AG04449 (cell line): ENCODE measurements around the gene TRIO.
A peak's percentile ranks its signal among the peaks of the same experiment; 100 is the strongest.

ENCODE experiments used
- CTCF ChIA-PET: fragments of 350-600 bp; formaldehyde crosslinking; extraction: SDS; loops from one replicate; lab custom pipeline; 2021; ENCODE audit warnings: antibody characterized with exemption; lab: Yijun Ruan, JAX
- POLR2A ChIA-PET: fragments of 400-600, 350-600 bp; formaldehyde crosslinking; extraction: SDS; loops from one replicate; lab custom pipeline; 2020; ENCODE audit warnings: antibody characterized with exemption, inconsistent platforms; lab: Yijun Ruan, JAX
- DNase-seq: peaks from one replicate; pipeline ENCODE4 v3.0.0-alpha.2; 2010; ENCODE audit warnings: low read depth, low spot score
- H3K4me3 ChIP-seq: 2 replicates; pipeline ENCODE4 v1.5.1; 2011; ENCODE audit warnings: low read depth, mild to moderate bottlenecking, control low read depth, low read length
- TF ChIP-seq, protein P1 (sequence below): IDR thresholded peaks from one replicate; pipeline ENCODE4 v1.5.1; 2011; ENCODE audit warnings: mild to moderate bottlenecking, moderate library complexity, low read length, control low read depth, inconsistent platforms; ENCODE audit not compliant: insufficient read depth; ENCODE audit errors: missing control alignments

The TRIO gene

DNA sequence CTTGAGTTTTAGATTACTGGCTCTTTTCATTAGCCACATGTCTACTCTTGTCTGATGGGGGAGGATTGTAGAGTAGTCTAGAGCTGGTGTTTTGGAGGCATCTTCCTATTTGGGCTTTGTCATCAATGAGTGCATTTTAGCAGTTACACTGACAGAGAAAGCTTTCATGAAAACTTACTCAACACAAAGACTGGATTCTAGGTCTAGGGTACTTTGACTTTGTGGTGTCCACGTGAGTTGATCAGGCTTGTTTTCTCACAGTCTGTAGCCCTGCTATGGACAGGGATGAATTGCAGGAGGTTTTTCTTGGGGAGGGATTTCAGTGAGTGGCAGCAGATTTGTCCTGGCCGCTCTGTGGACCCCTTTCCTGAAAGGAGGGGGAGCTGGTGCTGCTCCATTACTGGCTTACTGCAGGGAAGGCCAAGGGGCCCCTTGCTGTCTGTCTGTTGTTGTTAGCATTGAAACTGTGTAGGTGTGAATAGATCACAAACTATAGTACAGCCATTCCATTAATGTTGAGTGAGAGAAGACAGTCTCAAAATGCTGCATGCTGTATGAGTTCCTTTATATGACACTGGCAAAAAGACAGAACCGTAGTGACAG lies 6.6 kb downstream of the TRIO start:
- TF ChIP-seq, protein P1, sequence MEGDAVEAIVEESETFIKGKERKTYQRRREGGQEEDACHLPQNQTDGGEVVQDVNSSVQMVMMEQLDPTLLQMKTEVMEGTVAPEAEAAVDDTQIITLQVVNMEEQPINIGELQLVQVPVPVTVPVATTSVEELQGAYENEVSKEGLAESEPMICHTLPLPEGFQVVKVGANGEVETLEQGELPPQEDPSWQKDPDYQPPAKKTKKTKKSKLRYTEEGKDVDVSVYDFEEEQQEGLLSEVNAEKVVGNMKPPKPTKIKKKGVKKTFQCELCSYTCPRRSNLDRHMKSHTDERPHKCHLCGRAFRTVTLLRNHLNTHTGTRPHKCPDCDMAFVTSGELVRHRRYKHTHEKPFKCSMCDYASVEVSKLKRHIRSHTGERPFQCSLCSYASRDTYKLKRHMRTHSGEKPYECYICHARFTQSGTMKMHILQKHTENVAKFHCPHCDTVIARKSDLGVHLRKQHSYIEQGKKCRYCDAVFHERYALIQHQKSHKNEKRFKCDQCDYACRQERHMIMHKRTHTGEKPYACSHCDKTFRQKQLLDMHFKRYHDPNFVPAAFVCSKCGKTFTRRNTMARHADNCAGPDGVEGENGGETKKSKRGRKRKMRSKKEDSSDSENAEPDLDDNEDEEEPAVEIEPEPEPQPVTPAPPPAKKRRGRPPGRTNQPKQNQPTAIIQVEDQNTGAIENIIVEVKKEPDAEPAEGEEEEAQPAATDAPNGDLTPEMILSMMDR, result no peak
- no peak for DNase-seq
- ChIA-PET CTCF (interaction anchor here (0.8 to 1.1 kb wide), 2 partner anchors 25 to 202 kb away, joined by 3 to 4 read pairs; no protein-coding TSS in a partner anchor), POLR2A (no interaction called here)
- H3K4me3 ChIP-seq, result 0 out of 2 replicates have a peak overlapping the region, but pooled peaks have one; percentile 4

DNA sequence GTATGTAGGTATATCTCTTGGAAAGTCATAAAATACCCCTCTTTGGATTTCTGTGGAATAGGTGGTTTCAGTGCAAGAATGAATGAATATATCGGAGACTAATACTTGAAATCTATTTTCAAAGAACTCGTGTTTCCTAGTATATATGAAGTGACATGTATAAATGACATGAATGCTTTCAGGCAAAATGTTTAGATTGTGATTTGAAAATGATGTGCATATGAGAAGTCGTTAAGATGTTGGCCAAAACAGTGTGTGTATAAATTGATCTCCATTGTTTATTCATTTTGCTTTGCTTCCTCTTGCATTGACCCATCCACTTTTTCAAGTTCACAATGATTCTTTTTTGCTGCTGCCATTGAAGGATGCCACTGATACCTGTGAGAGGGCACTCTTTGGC lies 8.3 kb downstream of the TRIO start:
- ChIA-PET CTCF (interaction anchor here (1.7 to 6.0 kb wide), 3 partner anchors 43 to 175 kb away, joined by 4 to 51 read pairs (median 4); no protein-coding TSS in a partner anchor), POLR2A (interaction anchor here (1.0 kb wide), 1 partner anchor 28 kb away, joined by 5 read pairs; no protein-coding TSS in a partner anchor)
- TF ChIP-seq, protein P1, result no peak
- no peak for DNase-seq
- H3K4me3 ChIP-seq, result no peak overlapping the region

DNA sequence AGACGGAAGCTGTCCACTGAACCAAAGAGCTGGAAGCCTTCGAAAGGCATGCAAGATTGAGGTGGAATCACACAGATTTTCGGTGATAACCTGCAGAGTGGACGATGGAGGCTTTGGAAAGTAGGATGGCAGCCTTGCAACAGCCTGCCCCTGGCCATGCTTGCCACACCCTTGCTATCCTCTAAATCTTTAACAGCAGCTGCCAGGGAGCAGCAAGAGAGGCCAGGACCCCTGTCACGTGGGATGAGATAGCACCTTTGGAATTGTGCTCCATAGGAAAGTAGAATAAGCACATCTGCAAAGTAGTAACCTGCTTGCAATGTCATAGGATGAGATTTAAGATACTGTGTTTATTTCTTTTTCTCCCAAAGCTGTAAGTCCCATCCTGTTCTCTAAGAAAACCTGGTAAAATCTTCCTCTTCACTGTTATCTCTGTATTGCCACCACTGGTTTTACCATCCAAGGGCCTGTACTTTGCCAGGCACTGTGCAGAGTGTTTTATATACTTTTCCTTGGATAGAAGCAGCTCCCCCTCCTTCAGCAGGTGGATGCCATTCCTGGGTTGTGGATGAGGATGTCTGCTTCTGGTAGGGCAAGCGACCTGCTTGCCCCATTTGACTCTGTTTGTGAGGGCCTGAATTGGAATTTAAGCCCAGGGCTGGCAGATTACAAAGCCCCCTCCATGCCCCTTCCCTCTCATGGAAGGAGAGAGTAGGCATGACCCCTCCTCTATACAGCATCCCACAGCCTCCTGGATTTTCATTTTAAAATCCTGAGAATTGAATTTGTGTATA lies 10.1 kb downstream of the TRIO start:
- no peak for DNase-seq
- ChIA-PET POLR2A (interaction anchor here (2.2 kb wide), 1 partner anchor 8 kb away, joined by 10 read pairs; no protein-coding TSS in a partner anchor), CTCF (interaction anchor here (1.0 to 6.0 kb wide), 5 partner anchors 10 to 200 kb away, joined by 3 to 51 read pairs (median 7); partner anchors contain the start of gene TRIO)
- H3K4me3 ChIP-seq, result no peak overlapping the region; the same call in 1 of the 2 replicates
- TF ChIP-seq, protein P1, result no peak

DNA sequence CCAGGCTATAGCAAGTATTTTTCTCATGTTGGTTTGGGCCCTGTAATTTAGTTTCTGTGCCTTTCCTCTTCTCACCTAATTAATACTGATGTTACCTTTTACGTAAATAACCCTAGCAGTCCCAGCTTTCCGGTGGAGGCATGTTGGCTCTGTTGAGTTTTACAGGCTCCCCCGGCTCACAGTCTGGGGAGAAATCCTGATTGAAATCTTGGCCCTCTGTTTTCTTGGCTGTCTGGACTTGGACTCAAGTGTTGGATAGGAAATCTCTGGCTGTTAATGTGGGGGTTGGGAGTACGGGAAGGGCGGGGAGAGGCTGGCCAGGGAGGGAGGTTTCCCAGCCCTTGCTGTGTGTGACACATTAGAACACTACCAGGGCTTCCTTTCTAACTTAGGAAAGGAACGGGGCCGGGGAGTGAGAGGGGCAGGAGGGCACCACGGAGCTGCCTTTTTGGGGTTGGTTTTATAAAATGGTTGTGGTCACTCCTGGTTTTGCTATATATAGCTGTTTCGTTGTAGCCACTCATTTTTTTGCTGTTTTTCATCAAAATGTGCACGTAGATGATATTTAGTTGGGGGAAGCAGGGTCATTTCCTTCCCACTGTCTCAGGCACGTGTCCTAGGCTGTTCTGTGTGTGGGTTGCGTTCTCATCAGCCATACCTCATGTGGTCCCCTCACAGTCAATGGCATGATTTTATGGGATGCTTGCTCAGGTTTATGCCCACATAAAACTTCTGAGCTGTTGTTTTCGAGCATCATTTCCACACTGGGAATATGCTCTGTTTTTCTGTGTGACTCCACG lies 11.0 kb downstream of the TRIO start:
- ChIA-PET CTCF (interaction anchor here (1.0 to 6.0 kb wide), 6 partner anchors 11 to 199 kb away, joined by 3 to 51 read pairs (median 5); partner anchors contain the start of gene TRIO), POLR2A (interaction anchor here (0.7 to 2.2 kb wide), 4 partner anchors 9 to 31 kb away, joined by 3 to 10 read pairs (median 6); partner anchors contain the start of gene TRIO)
- DNase-seq, result no peak
- TF ChIP-seq, protein P1, result no peak
- H3K4me3 ChIP-seq, result peak overlapping the region; percentile 24

DNA sequence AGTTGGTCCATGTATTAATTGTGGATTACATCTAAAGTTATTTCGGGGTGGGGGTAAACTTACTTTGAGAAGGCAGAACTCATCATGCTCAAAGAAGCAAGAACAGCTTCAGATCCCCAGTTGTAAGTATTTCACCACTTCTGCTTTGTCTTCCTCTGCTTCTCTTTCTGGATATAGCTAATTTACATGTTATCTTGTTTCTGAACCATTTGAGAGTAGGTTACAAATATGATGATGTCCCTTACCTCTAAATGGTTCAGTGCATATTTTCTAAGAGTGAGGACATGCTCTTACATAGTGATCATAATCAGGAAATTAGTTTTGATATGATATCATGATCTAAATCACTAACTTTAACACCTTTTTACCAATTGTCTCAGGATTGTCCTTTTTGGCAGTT lies 11.9 kb downstream of the TRIO start:
- no peak overlapping the region for H3K4me3 ChIP-seq
- POLR2A ChIA-PET, result interaction anchor here (0.7 to 2.2 kb wide), 4 partner anchors 10 to 31 kb away, joined by 3 to 10 read pairs (median 6); partner anchors contain the start of gene TRIO
- CTCF ChIA-PET, result interaction anchor here (1.0 to 6.0 kb wide), 5 partner anchors 12 to 114 kb away, joined by 3 to 51 read pairs (median 3); partner anchors contain the start of gene TRIO
- TF ChIP-seq, protein P1, result no peak
- no peak for DNase-seq
